B cell (primary cell): ENCODE results near the gene CPLX1. TPM values are rescaled to one million over a fixed set of nuclear protein-coding genes. Genes with fewer than 3 reads are reported as not detected.

Experiments used
- ATAC-seq: fragments of 200-7000 bp; cut with Tn5 transposase; one replicate; pipeline ENCODE4 v1.10.0; 2021; ENCODE audit warnings: low read depth, mild to moderate bottlenecking, moderate number of reproducible peaks, moderate library complexity
- CTCF ChIA-PET: fragments of 350-600 bp; sonication (Branson Sonifier 250); formaldehyde crosslinking; loops from one replicate; lab custom pipeline; 2021; ENCODE audit warnings: antibody characterized with exemption, inconsistent platforms; lab: Charles Lee
- POLR2A ChIA-PET: fragments of 350-600 bp; sonication (Branson Sonifier 250); formaldehyde crosslinking; loops from one replicate; lab custom pipeline; 2021; ENCODE audit warnings: antibody characterized with exemption; lab: Charles Lee
- DNase-seq: peaks from one replicate; pipeline ENCODE4 v3.0.0; 2013
- H2AFZ ChIP-seq: 2 replicates; pipeline ENCODE4 v1.6.1; 2012; ENCODE audit warnings: mild to moderate bottlenecking, low read depth, low read length; ENCODE audit not compliant: insufficient read depth, poor library complexity, severe bottlenecking
- H3K27ac ChIP-seq, 2 donors: 1 replicate in 1 of 2; 2 replicates in 1 of 2; pipeline ENCODE4 v1.5.1; 2012 to 2013; ENCODE audit warnings: low read length in 2 of 2, mild to moderate bottlenecking in 2 of 2, moderate library complexity in 1 of 2
- H3K27me3 ChIP-seq, 4 experiments: fragments of 200-600 bp in 1 of 4; sonication (generic) in 1 of 4; replicated peaks in 1 of 4; 1 replicate in 2 of 4; 2 replicates in 2 of 4; pipeline versions ENCODE4 v1.6.1 to v1.7.0; 2013 to 2016; ENCODE audit warnings: low read length in 3 of 4, mild to moderate bottlenecking in 2 of 4, mixed read lengths in 1 of 4, moderate library complexity in 1 of 4; ENCODE audit not compliant: insufficient read depth in 4 of 4, control insufficient read depth in 3 of 4; ENCODE audit errors: control extremely low read depth in 1 of 4
- H3K36me3 ChIP-seq, 2 experiments: replicated peaks in 1 of 2; 1 replicate in 1 of 2; 2 replicates in 1 of 2; pipeline versions ENCODE4 v1.6.1 to v1.7.1; 2013; ENCODE audit warnings: low read length in 1 of 2; ENCODE audit not compliant: insufficient read depth in 2 of 2, control insufficient read depth in 1 of 2; ENCODE audit errors: control extremely low read depth in 1 of 2, extremely low read depth in 1 of 2
- H3K4me1 ChIP-seq, 2 donors: fragments of 200-600 bp in 1 of 2; sonication (generic) in 1 of 2; 1 replicate in 1 of 2; 2 replicates in 1 of 2; pipeline versions ENCODE4 v1.5.1 to v1.6.1; 2013 to 2017; ENCODE audit warnings: low read length in 2 of 2; ENCODE audit not compliant: control insufficient read depth in 2 of 2, insufficient read depth in 2 of 2
- H3K4me2 ChIP-seq: replicated peaks from 2 replicates; pipeline ENCODE3; 2012; ENCODE audit warnings: mild to moderate bottlenecking, low read depth, low read length; ENCODE audit not compliant: poor library complexity, severe bottlenecking
- H3K4me3 ChIP-seq, 5 experiments: fragments of 200-600 bp in 1 of 5; sonication (generic) in 1 of 5; 1 replicate in 3 of 5; 2 replicates in 2 of 5; pipeline versions ENCODE4 v1.5.1 to v1.7.0; 2011 to 2016; ENCODE audit warnings: low read length in 4 of 5, mild to moderate bottlenecking in 4 of 5, low read depth in 2 of 5, control low read depth in 1 of 5, moderate library complexity in 1 of 5; ENCODE audit not compliant: insufficient read depth in 1 of 5; ENCODE audit errors: control extremely low read depth in 1 of 5, extremely low read depth in 1 of 5
- H3K79me2 ChIP-seq: fragments of 200-600 bp; sonication (generic); one replicate; pipeline ENCODE4 v1.6.0; 2016; ENCODE audit warnings: low read length; ENCODE audit not compliant: control insufficient read depth, insufficient read depth
- H3K9ac ChIP-seq: fragments of 200-600 bp; sonication (generic); 2 replicates; pipeline ENCODE4 v1.6.1; 2017; ENCODE audit warnings: mild to moderate bottlenecking, low read length, moderate library complexity
- H3K9me3 ChIP-seq, 3 donors: one replicate each; pipeline versions ENCODE4 v1.6.1 to v1.7.1; 2013; ENCODE audit warnings: low read length in 2 of 3; ENCODE audit not compliant: control insufficient read depth in 2 of 3, insufficient read depth in 1 of 3; ENCODE audit errors: control extremely low read depth in 1 of 3
- H4K20me1 ChIP-seq: 2 replicates; pipeline ENCODE4 v1.6.0; 2012; ENCODE audit warnings: mild to moderate bottlenecking, low read length; ENCODE audit not compliant: insufficient read depth, control insufficient read depth, poor library complexity, severe bottlenecking
- H3K27ac Mint-ChIP-seq: one replicate; pipeline ENCODE4 v1.8.0; 2021; ENCODE audit warnings: mixed read lengths
- H3K27me3 Mint-ChIP-seq: one replicate; pipeline ENCODE4 v1.8.0; 2021; ENCODE audit warnings: mixed read lengths
- H3K4me1 Mint-ChIP-seq: one replicate; pipeline ENCODE4 v1.8.0; 2021; ENCODE audit warnings: mixed read lengths
- H3K4me3 Mint-ChIP-seq: one replicate; pipeline ENCODE4 v1.8.0; 2021; ENCODE audit warnings: mixed read lengths
- H3K9me3 Mint-ChIP-seq: one replicate; pipeline ENCODE4 v1.8.0; 2022; ENCODE audit warnings: mixed read lengths; ENCODE audit not compliant: insufficient read depth
- CTCF ChIP-seq: fragments of 200-600 bp; IDR thresholded peaks from one replicate; pipeline ENCODE4 v1.8.0; 2022; ENCODE audit warnings: antibody characterized with exemption, mild to moderate bottlenecking
- EZH2 ChIP-seq: IDR thresholded peaks from 2 replicates; pipeline ENCODE4 v1.6.1; 2012; ENCODE audit warnings: borderline replicate concordance, low read depth, mild to moderate bottlenecking, moderate library complexity, low read length; ENCODE audit not compliant: insufficient read depth, poor library complexity, severe bottlenecking
- WGBS: methylation state at CpG from one replicate; pipeline ENCODE4 v1.1.5; 2013; ENCODE audit warnings: missing lambda C conversion rate; ENCODE audit not compliant: insufficient coverage; 5-methylcytosine and 5-hydroxymethylcytosine counted together
- intact Hi-C: fragments of 100-400 bp; cut with micrococcal nuclease; formaldehyde crosslinking; loops from one replicate; pipeline ENCODE4 v1.10.0; 2022
- polyA plus RNA-seq: library from polyadenylated mRNA; depleted of rRNA; stranded (reverse); fragments of >200 nt; gene quantifications from 2 replicates; pipeline ENCODE4 v1.2.3, GENCODE V29; 2012
- total RNA-seq, 2 donors: library from RNA; stranded (reverse); fragments of 120-200 nt in 1 of 2; gene quantifications; 1 replicate in 1 of 2; 2 replicates in 1 of 2; pipeline versions ENCODE4 v1.2.3 to v1.2.4, GENCODE V29; 2013 to 2022

CPLX1 gene
- total and polyA plus RNA-seq, 2 donors (not counting 1 experiment from before 2014, with no cell fraction given): not detected

DNA sequence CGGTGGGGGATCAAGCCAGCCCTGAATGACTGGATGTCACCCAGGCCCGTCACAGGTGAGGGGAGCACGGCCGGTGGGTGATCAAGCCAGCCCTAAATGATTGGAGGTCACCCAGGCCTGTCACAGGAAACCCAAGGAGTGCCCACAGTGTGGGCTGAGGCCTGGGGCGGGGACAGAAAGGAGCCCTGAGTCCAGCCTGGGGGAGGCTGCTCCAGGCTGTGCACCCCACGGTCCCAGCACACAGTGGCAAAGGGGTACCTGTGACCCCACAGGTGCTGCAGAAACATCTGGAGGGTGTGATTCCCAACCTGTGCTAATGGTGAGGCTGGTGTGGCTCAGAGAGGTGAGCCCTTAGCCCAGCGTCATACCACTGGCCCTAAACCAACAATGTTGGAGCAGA lies 6.2 kb upstream of the CPLX1 start:
- Histone ChIP-seq H3K9ac (no peak overlapping the region), H3K27me3 (peaks cover 0 to 33% (median 8%) of the 10 kb centered on the region in 4 experiments), H4K20me1 (no peaks in the 10 kb centered on the region), H3K36me3 (no peaks in the 10 kb centered on the region), H2AFZ (no peak overlapping the region), H3K79me2 (no peaks in the 10 kb centered on the region), H3K27ac (no peak overlapping the region), H3K4me1 (peaks cover 0 to 5% of the 10 kb centered on the region in 2 donors), H3K9me3 (peaks cover 0 to 56% (median 2%) of the 10 kb centered on the region in 3 donors), H3K4me3 (no peak overlapping the region), H3K4me2 (no peak overlapping the region)
- TF ChIP-seq EZH2 (no peak), CTCF (no peak)
- intact Hi-C loops: no loop called here
- no peak for DNase-seq
- Mint-ChIP-seq H3K27ac (no peak overlapping the region), H3K9me3 (no peaks in the 10 kb centered on the region), H3K4me1 (peaks cover 7% of the 10 kb centered on the region), H3K27me3 (peaks cover 15% of the 10 kb centered on the region), H3K4me3 (no peak overlapping the region)
- ChIA-PET CTCF (no interaction called here), POLR2A (no interaction called here)
- ATAC-seq: no peak
- WGBS: 90% methylated on average over 6 of the region's 7 CpGs

- H3K9me3 Mint-ChIP-seq: no peaks in the 10 kb centered on the region
- no peak overlapping the region for H3K4me3 ChIP-seq
- no peaks in the 10 kb centered on the region for H3K79me2 ChIP-seq
- peaks cover 15% of the 10 kb centered on the region for H3K27me3 Mint-ChIP-seq
- H3K9ac ChIP-seq: no peak overlapping the region
- POLR2A ChIA-PET: no interaction called here
- H3K4me2 ChIP-seq: no peak overlapping the region
- CTCF ChIA-PET: no interaction called here
- no peak overlapping the region for H3K4me3 Mint-ChIP-seq
- H4K20me1 ChIP-seq: no peaks in the 10 kb centered on the region
- H3K4me1 ChIP-seq: peaks cover 0 to 10% of the 10 kb centered on the region in 2 donors
- ATAC-seq (no peak), DNase-seq (no peak)
- H3K27ac Mint-ChIP-seq: no peak overlapping the region
- H2AFZ ChIP-seq: no peak overlapping the region
- peaks cover 0 to 39% (median 10%) of the 10 kb centered on the region in 4 experiments for H3K27me3 ChIP-seq
- H3K36me3 ChIP-seq: no peaks in the 10 kb centered on the region
- TF ChIP-seq CTCF (no peak), EZH2 (no peak)
- WGBS: 63% methylated on average over 3 of the region's 3 CpGs
- H3K9me3 ChIP-seq: peaks cover 0 to 50% (median 2%) of the 10 kb centered on the region in 3 donors
- intact Hi-C loops: no loop called here
- peaks cover 7% of the 10 kb centered on the region for H3K4me1 Mint-ChIP-seq
- no peak overlapping the region for H3K27ac ChIP-seq
Measured at GRCh38 chr4:831483-831805, 5.5 kb upstream of the CPLX1 start.
